ENCODE measurements around the gene GPR153. TPM values are rescaled to one million over a fixed set of nuclear protein-coding genes. Genes with fewer than 3 reads are reported as not detected.

Gene GPR153
- total RNA-seq, 4 donors from 2014 or later, result 6.2 to 17.3 (median 11.7) TPM

- intact Hi-C loops (cut with DNase I; ENCODE audit: low total_unique reads), result no loop called here
- H3K4me3 ChIP-seq (ENCODE audit: low read depth, poor library complexity, severe bottlenecking), result no peak overlapping the region
- no peak for DNase-seq (ENCODE audit: low spot score in 2 of 2)
- TF ChIP-seq CTCF (IDR thresholded peaks at IDR 0.05) (no peak), POLR2A (IDR thresholded peaks at IDR 0.05) (no peak)
- 87% methylated on average over 16 of the region's 16 CpGs for WGBS, 2 donors
Observed at GRCh38 chr1:6218375-6219164, 42.3 kb downstream of the GPR153 start.

- no peak for DNase-seq (ENCODE audit: low spot score in 2 of 2)
- intact Hi-C loops (cut with DNase I; ENCODE audit: low total_unique reads), result no loop called here
- 81% methylated on average over 20 of the region's 20 CpGs for WGBS, 2 donors
- TF ChIP-seq POLR2A (IDR thresholded peaks at IDR 0.05) (no peak), CTCF (IDR thresholded peaks at IDR 0.05) (no peak)
- H3K4me3 ChIP-seq (ENCODE audit: low read depth, poor library complexity, severe bottlenecking), result no peak overlapping the region
Observed at GRCh38 chr1:6212193-6212959, 48.5 kb downstream of the GPR153 start.

GRCh38 chr1:6211731-6212130, 49.2 kb downstream of the GPR153 start:
- H3K4me3 ChIP-seq (ENCODE audit: low read depth, poor library complexity, severe bottlenecking), result no peak overlapping the region
- WGBS, 2 donors, result 86 to 89% methylated on average over 13 to 16 of the region's 16 CpGs
- intact Hi-C loops (cut with DNase I; ENCODE audit: low total_unique reads), result no loop called here
- DNase-seq (ENCODE audit: low spot score in 2 of 2), result no peak
- no peak for TF ChIP-seq POLR2A (IDR thresholded peaks at IDR 0.05)
- no peak for TF ChIP-seq CTCF (IDR thresholded peaks at IDR 0.05)

DNA sequence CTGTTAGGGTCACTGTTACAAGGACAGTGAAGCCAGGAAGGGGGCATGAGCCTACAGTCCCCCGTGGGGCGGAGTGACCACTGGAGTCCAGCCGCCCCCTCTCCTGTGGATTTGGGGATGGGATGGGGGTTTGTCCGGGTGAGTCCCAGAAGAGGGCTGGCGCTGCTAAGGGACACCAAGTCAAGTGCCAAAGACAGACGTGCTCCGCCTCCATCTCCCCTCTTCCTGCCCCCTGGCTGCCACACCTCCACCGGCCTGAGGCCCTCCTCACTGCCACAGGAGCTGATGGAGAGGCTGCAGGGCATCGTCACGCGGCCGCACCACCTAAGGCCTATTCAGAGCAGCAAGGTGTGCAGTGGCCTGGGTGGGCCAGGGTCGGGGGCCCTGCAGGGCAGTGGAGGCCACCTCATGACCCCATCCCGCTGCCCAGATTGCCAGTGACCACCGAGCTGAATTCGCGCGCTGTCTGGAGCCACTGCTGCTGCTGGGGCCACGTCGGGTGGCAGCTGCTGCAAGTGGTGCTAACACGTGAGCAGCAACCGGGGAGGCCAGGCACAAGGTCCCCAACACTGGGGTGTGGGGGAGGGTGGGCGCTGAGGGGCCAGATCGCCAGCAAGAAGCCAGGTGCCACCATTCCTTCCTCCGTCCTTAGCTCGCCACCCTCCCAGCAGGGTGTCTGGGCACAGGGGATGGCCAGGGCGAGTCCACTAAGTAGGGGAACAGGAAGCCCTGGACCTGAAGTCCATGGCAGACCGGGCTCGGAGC, 50.1 kb downstream of the GPR153 start:
- TF ChIP-seq POLR2A (IDR thresholded peaks at IDR 0.05), result no peak
- no peak for TF ChIP-seq CTCF (IDR thresholded peaks at IDR 0.05)
- WGBS, 2 donors, result 94 to 97% methylated on average over 10 to 25 of the region's 29 CpGs
- intact Hi-C loops (cut with DNase I; ENCODE audit: low total_unique reads), result no loop called here
- no peak overlapping the region for H3K4me3 ChIP-seq (ENCODE audit: low read depth, poor library complexity, severe bottlenecking)
- DNase-seq (ENCODE audit: low spot score in 2 of 2), result no peak

GRCh38 chr1:6209661-6210580, 51.0 kb downstream of the GPR153 start:
- TF ChIP-seq POLR2A (IDR thresholded peaks at IDR 0.05) (no peak), CTCF (IDR thresholded peaks at IDR 0.05) (no peak)
- DNase-seq (ENCODE audit: low spot score in 2 of 2), result no peak
- H3K4me3 ChIP-seq (ENCODE audit: low read depth, poor library complexity, severe bottlenecking), result no peak overlapping the region
- intact Hi-C loops (cut with DNase I; ENCODE audit: low total_unique reads), result no loop called here
- WGBS, 2 donors, result 86 to 90% methylated on average over 17 of the region's 17 CpGs

All from lower leg skin (tissue), 4 donors.